ENCODE data around the gene COL13A1. TPM values are rescaled to one million over a fixed set of nuclear protein-coding genes. Genes with fewer than 3 reads are reported as not detected.

COL13A1 gene
- total RNA-seq, 6 donors from 2014 or later = 4.3 to 21.2 (median 10.4) TPM

GRCh38 chr10:69965919-69966662 is 164.4 kb downstream of the COL13A1 start:
- H3K36me3 ChIP-seq = no peaks in the 10 kb centered on the region
- peaks cover 0 to 6% (median under 1%) of the 10 kb centered on the region in 4 donors for H3K4me1 ChIP-seq
- 69% methylated on average over 13 to 14 of the region's 14 CpGs for WGBS, 2 donors
- no peaks in the 10 kb centered on the region for H3K9me3 ChIP-seq
- DNase-seq (no peak), ATAC-seq (ENCODE audit: low FRiP score in 2 of 2) (no peak)
- H3K4me3 ChIP-seq = no peak overlapping the region
- TF ChIP-seq EP300 (IDR thresholded peaks at IDR 0.05) = no peak
- TF ChIP-seq POLR2A (IDR thresholded peaks at IDR 0.05) = no peak
- no peak for TF ChIP-seq POLR2AphosphoS5 (IDR thresholded peaks at IDR 0.05)
- TF ChIP-seq CTCF (IDR thresholded peaks at IDR 0.05) = no peak
- H3K27me3 ChIP-seq = no peaks in the 10 kb centered on the region
- no peak overlapping the region for H3K27ac ChIP-seq

GRCh38 chr10:69968830-69969229 is 167.1 kb downstream of the COL13A1 start:
- DNase-seq (no peak), ATAC-seq (ENCODE audit: low FRiP score in 2 of 2) (no peak)
- Histone ChIP-seq H3K27me3 (no peaks in the 10 kb centered on the region), H3K4me3 (no peak overlapping the region), H3K27ac (no peak overlapping the region), H3K36me3 (no peaks in the 10 kb centered on the region), H3K9me3 (no peaks in the 10 kb centered on the region), H3K4me1 (no peaks in the 10 kb centered on the region)
- TF ChIP-seq CTCF (IDR thresholded peaks at IDR 0.05) = no peak
- TF ChIP-seq POLR2AphosphoS5 (IDR thresholded peaks at IDR 0.05) = no peak
- no peak for TF ChIP-seq POLR2A (IDR thresholded peaks at IDR 0.05)
- TF ChIP-seq EP300 (IDR thresholded peaks at IDR 0.05) = no peak
- WGBS, 2 donors = 64 to 65% methylated on average over 3 of the region's 3 CpGs

DNA sequence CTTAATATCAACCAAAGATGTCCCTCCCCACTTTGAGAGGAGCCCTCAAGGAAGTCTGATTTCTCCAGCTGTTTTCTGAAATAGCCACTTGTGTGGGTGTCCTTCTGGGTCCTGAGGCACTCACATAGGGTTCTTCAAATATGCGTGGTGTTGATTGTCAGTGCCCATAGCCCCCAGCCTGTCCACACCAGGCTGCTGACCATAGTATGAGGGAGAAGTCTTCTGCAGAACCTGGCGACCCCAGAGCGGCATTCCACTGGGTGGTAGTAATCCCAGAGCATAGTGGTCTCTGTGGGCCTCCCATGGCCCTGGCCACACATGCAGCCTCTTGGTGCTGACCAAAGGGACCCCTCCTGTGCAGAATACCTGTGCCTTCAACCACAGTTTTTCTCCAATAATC is 168.3 kb downstream of the COL13A1 start:
- no peak for DNase-seq
- H3K4me1 ChIP-seq = no peaks in the 10 kb centered on the region
- 88 to 100% methylated on average over 1 to 3 of the region's 3 CpGs for WGBS, 2 donors

GRCh38 chr10:69972981-69973397 is 171.3 kb downstream of the COL13A1 start:
- Histone ChIP-seq H3K36me3 (no peaks in the 10 kb centered on the region), H3K9me3 (no peaks in the 10 kb centered on the region), H3K27ac (no peak overlapping the region), H3K27me3 (no peaks in the 10 kb centered on the region), H3K4me3 (no peak overlapping the region), H3K4me1 (no peaks in the 10 kb centered on the region)
- DNase-seq (no peak), ATAC-seq (ENCODE audit: low FRiP score in 2 of 2) (no peak)
- 80 to 86% methylated on average over 3 of the region's 3 CpGs for WGBS, 2 donors
- TF ChIP-seq POLR2AphosphoS5 (IDR thresholded peaks at IDR 0.05) = no peak
- TF ChIP-seq POLR2A (IDR thresholded peaks at IDR 0.05) = no peak
- no peak for TF ChIP-seq CTCF (IDR thresholded peaks at IDR 0.05)
- TF ChIP-seq EP300 (IDR thresholded peaks at IDR 0.05) = no peak

More for the DNA sequence above, 168.3 kb downstream of the COL13A1 start:
- no peak for ATAC-seq (ENCODE audit: low FRiP score in 2 of 2)
- Histone ChIP-seq H3K9me3 (no peaks in the 10 kb centered on the region), H3K36me3 (no peaks in the 10 kb centered on the region), H3K27me3 (no peaks in the 10 kb centered on the region), H3K27ac (no peak overlapping the region), H3K4me3 (no peak overlapping the region)
- TF ChIP-seq EP300 (IDR thresholded peaks at IDR 0.05) (no peak), POLR2AphosphoS5 (IDR thresholded peaks at IDR 0.05) (no peak), CTCF (IDR thresholded peaks at IDR 0.05) (no peak), POLR2A (IDR thresholded peaks at IDR 0.05) (no peak)

- no peak for DNase-seq
- TF ChIP-seq POLR2A (IDR thresholded peaks at IDR 0.05) (no peak), POLR2AphosphoS5 (IDR thresholded peaks at IDR 0.05) (no peak), CTCF (IDR thresholded peaks at IDR 0.05) (no peak), EP300 (IDR thresholded peaks at IDR 0.05) (no peak)
- ATAC-seq (ENCODE audit: low FRiP score in 2 of 2) = no peak
Measured at GRCh38 chr10:69973678-69974077, 172.0 kb downstream of the COL13A1 start.

More at GRCh38 chr10:69973678-69974077, 172.0 kb downstream of the COL13A1 start:
- Histone ChIP-seq H3K27me3 (no peaks in the 10 kb centered on the region), H3K27ac (no peak overlapping the region), H3K4me1 (no peaks in the 10 kb centered on the region), H3K9me3 (no peaks in the 10 kb centered on the region), H3K36me3 (no peaks in the 10 kb centered on the region), H3K4me3 (no peak overlapping the region)

All from upper lobe of left lung (tissue), 6 donors.